Heart right ventricle (tissue), 16 donors: Measurements from ENCODE around the gene MPL. TPM values are rescaled to one million over a fixed set of nuclear protein-coding genes. Genes with fewer than 3 reads are reported as not detected.

Experiments used
- ATAC-seq, 8 donors: fragments of 200-7000 bp; cut with Tn5 transposase; one replicate each; pipeline ENCODE4 v1.9.1; 2020; ENCODE audit warnings: mild to moderate bottlenecking in 8 of 8, moderate library complexity in 8 of 8, moderate number of reproducible peaks in 1 of 8
- DNase-seq, 2 donors: peaks; one replicate each; pipeline ENCODE4 v3.0.0-alpha.2; 2020
- H3K27ac ChIP-seq, 10 donors: fragments of 200-600 bp; sonication (generic) in 2 of 10; one replicate each; pipeline versions ENCODE4 v1.5.0 to v1.8.0; 2020 to 2022; ENCODE audit warnings: mild to moderate bottlenecking in 3 of 10
- H3K27me3 ChIP-seq, 7 donors: fragments of 200-600 bp; one replicate each; pipeline ENCODE4 v1.8.0; 2021 to 2022; ENCODE audit warnings: mild to moderate bottlenecking in 2 of 7
- H3K36me3 ChIP-seq, 9 donors: fragments of 200-600 bp; sonication (generic) in 1 of 9; one replicate each; pipeline versions ENCODE4 v1.5.0 to v1.8.0; 2020 to 2022; ENCODE audit warnings: mild to moderate bottlenecking in 2 of 9
- H3K4me1 ChIP-seq, 9 donors: fragments of 200-600 bp; sonication (generic) in 1 of 9; one replicate each; pipeline versions ENCODE4 v1.5.0 to v1.8.0; 2020 to 2022; ENCODE audit warnings: mild to moderate bottlenecking in 4 of 9
- H3K4me3 ChIP-seq, 10 donors: fragments of 200-600 bp; sonication (generic) in 2 of 10; one replicate each; pipeline versions ENCODE4 v1.5.0 to v1.8.0; 2020 to 2022; ENCODE audit warnings: mild to moderate bottlenecking in 7 of 10, moderate library complexity in 2 of 10
- H3K9me3 ChIP-seq, 11 donors: fragments of 200-600 bp in 10 of 11; sonication (generic) in 2 of 11; one replicate each; pipeline versions ENCODE4 v1.5.0 to v1.8.0; 2013 to 2022; ENCODE audit warnings: mild to moderate bottlenecking in 2 of 11, control low read depth in 1 of 11, moderate library complexity in 1 of 11
- CTCF ChIP-seq, 9 donors: fragments of 200-600 bp; sonication (generic) in 2 of 9; IDR thresholded peaks; one replicate each; pipeline versions ENCODE4 v1.5.0 to v1.8.0; 2021 to 2022; ENCODE audit warnings: antibody characterized with exemption in 9 of 9, mild to moderate bottlenecking in 5 of 9, moderate library complexity in 1 of 9
- WGBS, 2 donors: extraction: QIAGEN DNeasy Blood & Tissue Kit; methylation state at CpG; one replicate each; pipeline ENCODE4 v1.1.7; 2013; ENCODE audit warnings: inconsistent platforms in 1 of 2; 5-methylcytosine and 5-hydroxymethylcytosine counted together
- intact Hi-C, 10 donors: fragments of 100-400 bp; cut with DNase I; formaldehyde crosslinking; loops; one replicate each; pipeline versions ENCODE4 v1.11.1 to v1.14.2; 2022
- polyA plus RNA-seq, 2 donors: library from polyadenylated mRNA; stranded (reverse); fragments of 200-250 nt; gene quantifications; one replicate each; pipeline ENCODE4 v1.2.3, GENCODE V29; 2013
- total RNA-seq, 10 donors: library from RNA; stranded (reverse); fragmentation: NEBNext Ultra II Directional in 3 of 10; extraction: Animal tissue kit (Norgen Biotek cat#: 25700) in 3 of 10; gene quantifications; one replicate each; pipeline versions ENCODE4 v1.2.1 to v1.2.4, GENCODE V29; 2021 to 2023
- donor health status: Arrhythmogenic right ventricular cardiomyopathy.
- donor health status: ischemic (EF 13 %, LVEDD 7.1; RV severe dilation, severe dysfunction).
- donor health status: healthy with polysubstance abuse.
- donor health status: DM: no; HTN: yes; CAD: no.
- donor health status: DM: no; HTN: no; CAD: no.
- donor health status: ischemic (EF 25% LVEDD 6.9; RV normal size, moderate dysfunction).
- donor health status: ischemic (EF 25% LVEDD 5.7; RV mildly dilated, moderate dysfunction).
- donor health status: healthy.
- donor health status: DM: yes; HTN: yes; CAD: no.
- donor health status: Ischemic cardiomyopathy.
- donor health status: ischemic (EF 35%, LVEDD 5.7; RV mildly dilated, moderate dysfunction).
- donor health status: nonischemic (EF 11% LVEDD 7.7; RV severe dilation, severe dysfunction).
- donor health status: DM: yes; HTN: yes; CAD: no.
- donor health status: PGD.
- donor health status: ischemic (EF 29% LVEDD 5.4; RV normal size, mild dysfunction).
- donor health status: nonischemic (EF 23%, LVEDD 6.1; RV moderate dilation, normal function).

MPL gene
- total and polyA plus RNA-seq, 12 donors, result 0.03 to 1.2 (median 0.37) TPM

GRCh38 chr1:43317817-43318471 is 19.7 kb upstream of the MPL start:
- ATAC-seq (peak in 2 of 8 donors; percentile 14 to 19), DNase-seq (no peak)
- TF ChIP-seq CTCF (IDR thresholded peaks at IDR 0.05), result no peak
- peaks cover 0 to 12% (median 0%) of the 10 kb centered on the region in 9 donors for H3K4me1 ChIP-seq
- intact Hi-C loops, result no loop called here
- H3K27ac ChIP-seq, result no peak overlapping the region
- H3K36me3 ChIP-seq, result peaks cover 0 to 90% (median 4%) of the 10 kb centered on the region in 9 donors
- no peaks in the 10 kb centered on the region for H3K27me3 ChIP-seq
- no peak overlapping the region for H3K4me3 ChIP-seq
- WGBS, 2 donors, result 86 to 89% methylated on average over 15 of the region's 15 CpGs
- no peaks in the 10 kb centered on the region for H3K9me3 ChIP-seq

GRCh38 chr1:43318831-43319230 is 18.8 kb upstream of the MPL start:
- H3K36me3 ChIP-seq, result peaks cover 0 to 90% (median 4%) of the 10 kb centered on the region in 9 donors

GRCh38 chr1:43319288-43319687 is 18.3 kb upstream of the MPL start:
- no peak for TF ChIP-seq CTCF (IDR thresholded peaks at IDR 0.05)
- ATAC-seq (no peak), DNase-seq (no peak)
- Histone ChIP-seq H3K36me3 (peaks cover 0 to 91% (median 4%) of the 10 kb centered on the region in 9 donors), H3K4me1 (peaks cover 0 to 12% (median 0%) of the 10 kb centered on the region in 9 donors), H3K27ac (no peak overlapping the region), H3K4me3 (no peak overlapping the region), H3K9me3 (peaks cover 0 to 3% (median 0%) of the 10 kb centered on the region in 11 donors), H3K27me3 (no peaks in the 10 kb centered on the region)
- 96% methylated on average over 5 of the region's 5 CpGs for WGBS, 2 donors
- intact Hi-C loops, result no loop called here

More at GRCh38 chr1:43318831-43319230, 18.8 kb upstream of the MPL start:
- Histone ChIP-seq H3K4me3 (no peak overlapping the region), H3K4me1 (peaks cover 0 to 12% (median 0%) of the 10 kb centered on the region in 9 donors), H3K27ac (no peak overlapping the region), H3K27me3 (no peaks in the 10 kb centered on the region), H3K9me3 (no peaks in the 10 kb centered on the region)
- ATAC-seq (no peak), DNase-seq (no peak)
- TF ChIP-seq CTCF (IDR thresholded peaks at IDR 0.05), result no peak
- 80 to 88% methylated on average over 4 of the region's 4 CpGs for WGBS, 2 donors
- intact Hi-C loops, result no loop called here

GRCh38 chr1:43319766-43320165 is 17.9 kb upstream of the MPL start:
- DNase-seq, result no peak
- Histone ChIP-seq H3K36me3 (peaks cover 0 to 95% (median 6%) of the 10 kb centered on the region in 9 donors), H3K27ac (no peak overlapping the region), H3K27me3 (no peaks in the 10 kb centered on the region), H3K9me3 (peaks cover 0 to 8% (median 0%) of the 10 kb centered on the region in 11 donors), H3K4me1 (peaks cover 0 to 12% (median 0%) of the 10 kb centered on the region in 9 donors), H3K4me3 (no peak overlapping the region)
- no peak for ATAC-seq
- TF ChIP-seq CTCF (IDR thresholded peaks at IDR 0.05), result no peak
- WGBS, 2 donors, result 66 to 67% methylated on average over 3 of the region's 3 CpGs
- intact Hi-C loops, result loop anchor here in 1 of 10 donors (1.0 kb wide), 1 partner anchor 17 kb away; no protein-coding TSS in a partner anchor
